ENCODE measurements around the gene CDC26. TPM values are rescaled to one million over a fixed set of nuclear protein-coding genes. Genes with fewer than 3 reads are reported as not detected.

Gene CDC26
- 10 to 100 TPM; 19.3 to 45.8 (median 25.9) TPM for total RNA-seq
- long read RNA-seq, donor 1, transcript CDC26-201 (4 exons, 872 nt), result major isoform, 19 of 27 reads
- long read RNA-seq, donor 1, partial matches to known transcripts, result 0 of 27 reads
- long read RNA-seq, donor 1, other reads (novel, unspliced or antisense), result 7 of 27 reads
- long read RNA-seq, donor 2, transcript CDC26-201 (4 exons, 872 nt), result major isoform, 22 of 33 reads
- long read RNA-seq, donor 2, partial matches to known transcripts, result 2 of 33 reads
- long read RNA-seq, donor 2, other reads (novel, unspliced or antisense), result 9 of 33 reads

GRCh38 chr9:113275157-113276131 is at the start of gene CDC26, which contains the start of gene PRPF4:
TSS of gene CDC26 (minus strand) at chr9:113275572. CDS start at chr9:113272507, 3,065 bp downstream.
TSS of gene PRPF4 (plus strand) at chr9:113275658. CDS start at chr9:113275744, 86 bp downstream.
- ATAC-seq, result peak; percentile 98
- intact Hi-C loops (cut with DNase I, micrococcal nuclease), result loop anchor here in 1 of 2 donors (5.0 to 10.0 kb wide), 2 partner anchors 53 to 139 kb away; partner anchors contain the start of genes C9orf43, FKBP15, POLE3 and SLC31A1
- no peak for TF ChIP-seq CTCF (IDR thresholded peaks at IDR 0.05)
- DNase-seq, result peak; percentile 97 to 98 (median 98)
- no peaks in the 10 kb centered on the region for H3K9me3 ChIP-seq
- H3K4me3 ChIP-seq, result peak within 1 kb of the TSS; percentile 67
- H3K4me1 ChIP-seq (ENCODE audit: low read depth), result peaks cover 15% of the 10 kb centered on the region
- H3K36me3 ChIP-seq (ENCODE audit: low read depth), result peaks cover 3% of the 10 kb centered on the region

GRCh38 chr9:113322671-113323070 is 47.3 kb upstream of the CDC26 start:
- DNase-seq, result no peak

GRCh38 chr9:113320051-113320450 is 44.7 kb upstream of the CDC26 start:
- TF ChIP-seq CTCF (IDR thresholded peaks at IDR 0.05), result no peak
- Histone ChIP-seq H3K4me1 (ENCODE audit: low read depth) (no peaks in the 10 kb centered on the region), H3K4me3 (no peak overlapping the region), H3K9me3 (no peaks in the 10 kb centered on the region), H3K36me3 (ENCODE audit: low read depth) (no peaks in the 10 kb centered on the region)
- no peak for ATAC-seq
- intact Hi-C loops (cut with DNase I, micrococcal nuclease), result no loop called here
- no peak for DNase-seq

More at GRCh38 chr9:113322671-113323070, 47.3 kb upstream of the CDC26 start:
- no peak overlapping the region for H3K4me3 ChIP-seq
- H3K4me1 ChIP-seq (ENCODE audit: low read depth), result no peaks in the 10 kb centered on the region
- H3K9me3 ChIP-seq, result no peaks in the 10 kb centered on the region
- intact Hi-C loops (cut with DNase I, micrococcal nuclease), result no loop called here
- no peak for TF ChIP-seq CTCF (IDR thresholded peaks at IDR 0.05)
- no peaks in the 10 kb centered on the region for H3K36me3 ChIP-seq (ENCODE audit: low read depth)
- ATAC-seq, result no peak

- Histone ChIP-seq H3K36me3 (ENCODE audit: low read depth) (no peaks in the 10 kb centered on the region), H3K4me3 (no peak overlapping the region), H3K9me3 (no peaks in the 10 kb centered on the region), H3K4me1 (ENCODE audit: low read depth) (no peaks in the 10 kb centered on the region)
- DNase-seq, result no peak
- intact Hi-C loops (cut with DNase I, micrococcal nuclease), result no loop called here
- TF ChIP-seq CTCF (IDR thresholded peaks at IDR 0.05), result no peak
- ATAC-seq, result no peak
These were observed 43.7 kb upstream of the CDC26 start for GRCh38 chr9:113319054-113319453.

- H3K9me3 ChIP-seq, result no peaks in the 10 kb centered on the region
- no peak for TF ChIP-seq CTCF (IDR thresholded peaks at IDR 0.05)
- H3K4me3 ChIP-seq, result no peak overlapping the region
- intact Hi-C loops (cut with DNase I, micrococcal nuclease), result no loop called here
- no peaks in the 10 kb centered on the region for H3K36me3 ChIP-seq (ENCODE audit: low read depth)
- no peak for ATAC-seq
- no peak for DNase-seq
- H3K4me1 ChIP-seq (ENCODE audit: low read depth), result no peaks in the 10 kb centered on the region
These were observed 42.4 kb upstream of the CDC26 start for GRCh38 chr9:113317777-113318176.
